NCI-H128 (cell line): ENCODE results near the gene TAF8.

ENCODE experiments used
- DNase-seq: peaks from one replicate; lab custom pipeline; 2025; ENCODE audit not compliant: unreplicated experiment; lab: John Stamatoyannopoulos, UW

TAF8 gene

GRCh38 chr6:42095094-42095493, 44.8 kb downstream of the TAF8 start:
- DNase-seq = no peak

GRCh38 chr6:42095776-42096541, 45.6 kb downstream of the TAF8 start:
- DNase-seq = no peak

- no peak for DNase-seq
Observed at GRCh38 chr6:42099340-42100028, 49.2 kb downstream of the TAF8 start.

- DNase-seq = no peak
Observed at GRCh38 chr6:42100029-42100901, 49.9 kb downstream of the TAF8 start.

- DNase-seq = no peak
Observed at GRCh38 chr6:42101186-42101657, 50.9 kb downstream of the TAF8 start.

- DNase-seq = no peak
Observed at GRCh38 chr6:42103216-42103615, 52.9 kb downstream of the TAF8 start.

GRCh38 chr6:42103753-42104094, 53.4 kb downstream of the TAF8 start:
- DNase-seq = no peak

- DNase-seq = no peak
Observed at GRCh38 chr6:42104095-42104803, 53.9 kb downstream of the TAF8 start.

GRCh38 chr6:42104804-42105125, 54.4 kb downstream of the TAF8 start:
- DNase-seq = no peak

- DNase-seq = no peak
Observed at GRCh38 chr6:42105156-42105648, 54.9 kb downstream of the TAF8 start.

- no peak for DNase-seq
Observed at GRCh38 chr6:42105709-42106108, 55.4 kb downstream of the TAF8 start.

GRCh38 chr6:42106112-42107023, 56.0 kb downstream of the TAF8 start:
- no peak for DNase-seq

GRCh38 chr6:42108071-42108470, 57.7 kb downstream of the TAF8 start:
- no peak for DNase-seq

GRCh38 chr6:42110683-42111082, 60.4 kb downstream of the TAF8 start:
- DNase-seq = no peak

- DNase-seq = no peak
Observed at GRCh38 chr6:42112351-42112750, 62.0 kb downstream of the TAF8 start.

GRCh38 chr6:42113936-42114636, 63.8 kb downstream of the TAF8 start:
- DNase-seq = no peak

GRCh38 chr6:42117843-42118161, 67.5 kb downstream of the TAF8 start:
- DNase-seq = no peak

- DNase-seq = no peak
Observed at GRCh38 chr6:42118162-42119001, 68.1 kb downstream of the TAF8 start.
